Umbilical cord (tissue), 2 donors: ENCODE results near the gene IQSEC3. TPM values are rescaled to one million over a fixed set of nuclear protein-coding genes. Genes with fewer than 3 reads are reported as not detected.
A peak's percentile ranks its signal among the peaks of the same experiment; 100 is the strongest.

Experiments
- DNase-seq: peaks from one replicate; pipeline ENCODE4 v3.0.0-alpha.2; 2015; ENCODE audit warnings: low spot score
- total RNA-seq: library from RNA; depleted of rRNA; stranded (reverse); fragments of >200 nt; gene quantifications from one replicate; pipeline ENCODE4 v1.2.3, GENCODE V29; 2014; ENCODE audit warnings: low replicate concordance; ENCODE audit not compliant: insufficient read depth

Gene IQSEC3
- total RNA-seq, 1 donor from 2014 or later: 7.7 TPM

DNA sequence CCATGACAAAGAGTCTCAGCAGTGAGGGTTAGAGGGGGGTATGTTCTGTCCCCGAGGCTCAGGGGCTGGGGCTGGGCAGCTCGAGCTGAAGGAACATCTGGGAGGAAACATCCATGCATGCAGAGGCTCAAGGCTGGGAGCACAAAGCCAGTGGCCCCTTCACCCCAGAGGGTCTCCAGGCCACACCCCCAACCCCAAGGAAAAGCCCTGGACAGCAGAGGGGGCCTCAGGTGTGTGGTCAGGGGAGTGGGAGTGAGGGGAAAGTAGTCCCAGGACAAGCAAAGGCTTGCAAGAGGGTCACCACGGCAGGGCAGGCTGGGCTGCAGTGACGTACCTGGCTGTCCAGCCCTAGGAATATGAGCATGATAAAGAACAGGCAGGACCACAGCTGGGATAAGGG, 129.9 kb downstream of the IQSEC3 start:
- DNase-seq: no peak

DNA sequence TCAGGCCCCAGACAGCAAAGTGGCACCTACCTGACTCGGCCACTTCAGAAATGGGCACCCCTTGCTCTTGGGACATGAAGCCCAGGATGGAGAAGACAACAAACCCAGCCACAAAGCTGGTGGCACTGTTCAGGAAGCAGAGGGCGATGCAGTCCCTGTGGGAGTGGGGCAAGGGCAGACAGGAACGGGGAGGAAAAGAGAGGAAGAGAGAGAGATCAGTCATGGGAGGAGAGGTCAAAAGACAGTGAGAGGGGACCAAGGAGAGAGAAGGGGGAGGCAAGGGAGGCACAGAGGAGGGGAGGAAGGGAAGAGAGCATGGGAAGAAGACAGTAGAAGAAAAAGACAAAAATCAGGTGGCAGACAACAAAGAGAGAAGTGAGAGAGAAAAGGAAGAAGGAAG, 130.8 kb downstream of the IQSEC3 start:
- DNase-seq: no peak

DNA sequence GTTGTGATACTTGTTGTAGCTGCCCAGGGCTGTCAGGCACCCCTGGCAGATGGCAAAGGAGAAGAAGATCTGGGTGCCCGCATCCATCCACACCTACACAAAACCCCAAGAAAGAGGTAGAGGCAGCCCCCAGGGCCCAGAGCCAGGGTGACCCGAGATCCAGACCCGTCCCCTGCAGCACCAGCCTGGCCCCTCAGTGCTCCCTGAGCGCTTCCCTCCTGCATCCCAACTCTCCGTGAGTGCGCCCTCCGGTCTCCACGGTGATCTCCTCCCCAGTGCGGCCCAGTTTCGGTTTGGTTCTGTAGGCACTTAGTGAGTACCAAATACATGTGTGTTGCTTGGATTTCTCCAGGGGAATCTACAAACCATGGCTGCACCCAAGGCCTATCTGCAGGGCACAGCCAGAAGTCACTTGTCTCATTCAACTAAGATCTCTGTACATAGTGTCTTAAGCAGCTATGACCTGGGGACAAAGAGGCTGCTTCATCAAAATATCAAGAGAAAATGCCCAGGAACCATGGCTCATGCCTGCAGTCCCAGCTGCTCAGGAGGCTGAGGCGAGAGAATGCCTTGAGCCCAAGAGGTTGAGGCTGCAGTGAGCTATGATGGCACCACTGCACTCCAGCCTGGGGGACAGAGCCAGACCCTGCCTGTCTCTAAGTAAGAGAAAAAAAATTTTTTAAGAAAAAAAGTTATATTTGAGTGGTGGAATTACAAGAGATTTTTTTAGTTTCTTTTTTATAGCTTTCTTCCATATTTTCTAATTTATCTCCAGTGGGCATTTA, 131.5 kb downstream of the IQSEC3 start:
- DNase-seq: no peak

DNA sequence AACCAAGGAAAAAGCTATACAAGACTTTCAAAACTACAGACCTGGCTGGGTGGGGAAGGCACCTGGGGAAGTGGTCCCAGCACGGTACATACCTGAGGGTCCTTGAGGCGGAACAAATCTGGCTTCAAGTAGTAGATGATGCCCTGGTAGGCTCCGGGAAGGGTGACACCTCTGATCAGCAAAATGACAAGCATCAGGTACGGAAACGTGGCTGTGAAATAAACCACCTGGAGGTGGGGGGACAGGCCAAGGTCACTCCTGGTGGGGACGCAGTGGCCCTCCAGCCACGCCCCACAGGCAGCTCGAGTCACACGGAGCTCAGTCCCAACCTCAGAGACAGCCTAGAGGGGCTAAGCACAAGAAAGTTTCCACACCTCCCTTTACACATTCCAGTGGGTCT, 132.1 kb downstream of the IQSEC3 start:
- no peak for DNase-seq

DNA sequence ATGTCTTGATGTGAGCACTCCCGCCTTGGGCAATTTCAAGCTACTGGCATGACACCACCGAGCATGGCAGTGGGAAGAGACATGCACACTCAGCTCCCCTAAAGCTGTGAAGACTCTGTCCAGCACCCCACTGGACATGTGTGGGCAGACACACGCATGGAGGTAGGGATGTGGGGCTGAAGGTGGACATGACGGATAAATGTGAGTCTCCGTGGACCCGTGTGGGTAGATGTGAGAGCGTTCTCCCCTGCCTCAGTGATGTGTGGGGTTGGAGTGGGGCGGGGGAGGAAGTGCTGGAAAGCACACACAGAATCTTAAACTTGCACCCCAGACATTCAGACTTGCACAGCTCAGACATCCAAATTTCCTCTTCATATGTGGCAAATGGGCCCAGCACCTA, 134.8 kb downstream of the IQSEC3 start:
- no peak for DNase-seq

DNA sequence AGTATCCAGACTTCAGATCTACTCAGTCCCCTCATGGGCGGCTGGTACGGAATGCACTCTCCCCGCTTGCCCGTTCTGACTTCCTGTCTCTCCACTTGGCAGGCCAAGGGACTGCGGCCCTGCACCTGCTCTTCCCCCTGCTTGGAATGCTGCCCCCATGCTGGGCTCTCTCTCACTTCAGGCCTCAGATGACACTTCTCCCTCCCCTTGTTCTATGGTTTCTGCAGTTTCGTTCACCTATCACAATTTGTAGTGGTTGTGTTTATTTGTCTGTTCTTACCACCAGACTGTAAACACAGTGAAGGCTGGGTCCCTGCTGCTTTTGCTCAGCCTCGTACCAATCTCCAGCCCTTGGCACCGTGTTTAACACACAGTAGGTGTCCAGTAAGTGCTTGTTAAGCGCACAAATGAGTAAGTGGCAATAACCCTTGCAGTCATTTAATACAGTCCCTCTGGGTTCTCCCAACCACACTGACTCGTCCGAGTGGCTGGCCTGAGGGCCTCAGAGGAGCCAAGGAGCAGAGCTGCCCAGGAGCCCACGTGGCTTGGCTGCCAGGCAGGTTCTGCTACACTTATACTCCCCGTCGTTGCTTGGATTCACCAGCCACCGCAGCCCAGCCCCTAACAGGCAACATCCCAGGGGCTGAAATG, 135.6 kb downstream of the IQSEC3 start:
- DNase-seq: no peak

DNA sequence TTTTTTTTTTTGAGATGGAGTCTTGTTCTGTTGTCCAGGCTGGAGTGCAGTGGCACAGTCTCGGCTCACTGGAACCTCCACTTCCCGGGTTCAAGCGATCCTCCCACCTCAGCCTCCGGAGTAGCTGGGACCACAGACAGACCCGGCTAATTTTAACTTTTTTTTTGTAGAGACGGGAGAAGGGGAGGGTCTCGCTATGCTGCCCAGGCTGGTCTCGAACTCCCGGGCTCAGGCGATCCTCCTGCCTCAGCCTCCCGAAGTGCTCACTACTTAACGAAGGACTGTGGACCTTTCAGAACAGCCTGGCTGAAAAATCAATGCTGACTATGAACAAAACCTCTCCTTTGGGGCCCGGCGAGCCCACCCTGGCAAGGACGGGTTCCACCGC, 136.5 kb downstream of the IQSEC3 start:
- no peak for DNase-seq

DNA sequence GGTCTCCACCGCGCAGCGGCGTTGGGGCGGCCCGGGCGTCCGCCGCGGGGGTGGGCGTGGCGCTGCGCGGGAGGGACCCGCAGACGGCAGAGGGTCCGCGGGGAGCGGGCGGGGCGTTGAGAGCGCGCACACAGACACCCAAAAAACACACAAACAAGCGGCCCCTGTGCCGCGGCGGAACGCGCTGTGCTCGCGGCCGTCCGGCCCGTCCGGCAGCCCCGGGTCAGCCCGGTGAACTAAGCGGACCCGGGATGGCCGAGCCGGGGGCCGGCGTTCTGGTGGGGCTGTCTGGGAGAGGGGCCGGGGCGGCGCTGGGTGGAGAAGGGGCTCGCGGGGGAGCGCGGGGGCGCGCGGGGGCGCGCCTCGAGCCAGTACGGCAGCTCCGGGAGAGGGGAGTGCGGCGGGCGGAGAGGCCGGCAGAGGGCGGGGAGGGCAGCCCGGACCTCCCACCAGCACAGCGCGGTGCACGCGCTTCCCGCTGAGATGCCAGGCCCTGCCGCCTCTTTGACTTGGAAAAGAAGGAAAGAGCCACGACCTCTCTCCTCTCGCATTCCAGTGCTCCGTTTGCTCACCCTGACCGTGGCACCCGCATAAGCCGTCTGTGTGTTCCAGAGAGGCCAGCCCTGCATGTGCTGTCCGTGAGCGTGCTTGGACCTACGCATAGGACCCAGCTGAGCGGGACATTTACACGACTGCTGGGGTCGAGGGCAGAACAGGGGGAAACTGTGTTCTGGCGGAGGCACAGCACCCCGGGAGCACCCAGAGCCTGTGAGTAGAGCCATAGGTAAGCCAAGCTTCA, 137.1 kb downstream of the IQSEC3 start:
- DNase-seq: peak; percentile 29

DNA sequence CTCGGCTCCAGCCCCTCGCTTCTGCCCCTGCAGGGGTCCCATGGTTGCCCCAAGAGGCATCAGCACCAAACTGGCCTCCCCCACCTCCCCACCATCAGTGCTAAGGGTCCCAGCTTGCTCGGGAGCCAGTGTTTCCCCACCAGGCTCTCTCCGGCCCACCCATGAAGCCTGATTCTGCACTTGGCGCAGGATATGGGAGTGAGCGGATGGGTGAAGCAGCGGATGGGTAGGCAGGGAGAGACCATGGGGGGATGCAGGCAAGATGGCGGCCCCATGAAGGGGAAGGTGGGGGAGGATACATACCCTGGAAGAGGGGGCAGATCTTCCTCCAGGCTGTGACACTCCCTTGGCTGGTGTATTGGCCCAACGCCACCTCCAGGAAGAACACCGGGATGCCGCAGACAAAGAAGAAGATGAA, 137.7 kb downstream of the IQSEC3 start:
- DNase-seq: no peak

DNA sequence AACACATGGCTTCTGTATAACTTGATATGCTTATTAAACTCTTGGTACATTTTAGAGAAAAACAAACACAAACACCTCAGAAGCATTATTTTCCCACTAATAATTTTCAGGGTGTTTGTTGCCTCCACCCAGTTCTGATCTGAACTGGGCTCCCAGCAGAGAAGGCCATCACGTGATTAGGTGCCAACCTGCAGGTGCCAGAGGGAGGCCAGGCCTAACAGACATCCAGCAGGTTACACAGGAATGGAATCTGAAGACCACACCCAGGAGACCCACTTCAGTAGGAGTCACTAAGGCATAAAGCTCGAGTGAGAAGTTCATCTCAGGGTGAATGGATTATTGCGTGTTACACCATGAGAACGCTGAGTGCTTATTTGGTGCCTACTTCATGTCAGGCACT, 138.5 kb downstream of the IQSEC3 start:
- no peak for DNase-seq

DNA sequence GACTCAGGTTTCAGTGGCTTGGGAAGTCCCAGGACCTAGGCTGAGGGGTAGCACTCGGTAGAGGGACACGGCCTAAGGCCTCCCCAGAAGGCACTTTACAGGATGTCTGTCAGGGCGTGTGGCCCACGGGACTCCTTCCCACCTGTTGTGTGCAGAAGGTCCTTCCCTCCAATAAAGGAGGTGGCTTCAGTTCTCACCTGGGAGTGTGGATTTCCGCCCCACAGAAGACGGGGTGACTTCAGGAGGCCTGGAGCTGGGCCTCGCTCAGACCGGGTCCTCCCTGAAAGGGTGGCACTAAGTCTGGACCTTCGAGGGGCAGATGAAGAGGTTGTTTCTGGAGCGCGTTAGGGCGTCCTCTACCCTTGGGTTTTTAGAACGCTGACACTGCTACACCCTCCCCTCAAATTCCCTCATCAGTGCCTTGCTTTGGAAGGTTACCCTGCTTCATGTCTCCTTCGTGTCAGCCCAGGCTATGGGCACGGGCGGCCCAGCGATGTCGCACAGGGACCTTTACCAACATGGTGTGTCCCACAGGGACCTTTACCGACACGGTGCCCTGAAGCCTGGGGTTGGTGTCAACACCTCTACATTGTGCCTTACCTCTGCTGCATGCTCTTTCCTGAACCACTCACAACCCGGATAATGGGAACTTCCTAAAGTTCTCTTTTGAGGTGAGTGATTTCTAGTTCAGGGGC, 140.3 kb downstream of the IQSEC3 start:
- DNase-seq: no peak

DNA sequence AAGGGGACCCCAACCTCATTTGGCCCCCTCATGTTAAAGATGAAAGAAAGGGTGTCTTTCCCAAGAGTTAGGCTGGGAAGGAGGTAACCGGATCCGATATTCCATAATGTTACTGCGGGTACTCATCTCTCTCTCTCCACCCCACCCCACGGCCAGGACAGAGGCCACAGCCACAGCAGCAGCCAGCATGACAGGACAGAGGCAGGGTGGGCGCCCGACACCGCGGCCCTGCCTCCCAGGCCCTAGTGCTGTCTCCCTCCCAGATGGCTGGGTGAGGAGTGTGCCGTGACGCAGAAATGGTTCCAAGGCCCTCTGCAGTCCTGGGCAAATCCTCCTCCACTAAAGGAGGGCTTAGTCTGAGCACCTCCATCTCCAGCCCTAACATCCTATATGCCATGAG, 141.2 kb downstream of the IQSEC3 start:
- DNase-seq: no peak

DNA sequence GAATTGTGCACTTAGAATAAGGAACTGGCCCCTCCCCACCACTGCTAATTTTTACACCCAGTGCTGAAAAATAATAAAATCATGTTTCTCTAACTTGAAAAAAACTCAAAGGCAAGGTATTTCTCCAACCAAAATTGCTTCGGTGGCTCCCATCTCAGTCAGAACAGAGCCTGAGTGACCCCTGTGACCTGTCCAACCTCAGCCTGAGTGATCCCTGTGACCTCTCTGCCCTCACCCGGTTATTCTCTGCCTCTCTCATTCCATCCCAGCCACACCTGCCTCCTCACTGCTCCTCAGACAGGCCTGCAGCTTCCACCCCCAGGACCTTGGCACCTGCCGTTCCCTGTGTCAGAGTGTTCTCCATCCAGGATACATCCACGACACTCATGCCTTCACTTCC, 142.2 kb downstream of the IQSEC3 start:
- DNase-seq: no peak

DNA sequence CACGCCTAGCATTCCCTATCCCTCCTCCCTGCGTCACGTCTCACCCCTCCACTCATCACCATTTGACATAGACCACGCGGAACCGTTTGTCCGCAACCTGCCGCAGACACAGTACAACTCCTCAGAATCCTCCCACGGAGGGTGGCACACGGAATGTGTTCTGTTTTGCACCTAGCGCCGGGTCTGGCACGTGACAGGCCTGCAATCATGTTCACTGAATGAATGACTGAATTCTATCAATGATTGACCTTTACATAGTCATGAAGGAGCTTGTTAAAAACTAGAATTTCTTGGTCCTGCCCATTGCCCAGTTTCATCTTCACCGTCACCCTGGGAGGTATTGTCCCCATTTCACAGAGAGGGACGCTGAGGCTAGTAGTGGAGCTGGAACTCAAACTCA, 142.7 kb downstream of the IQSEC3 start:
- no peak for DNase-seq

DNA sequence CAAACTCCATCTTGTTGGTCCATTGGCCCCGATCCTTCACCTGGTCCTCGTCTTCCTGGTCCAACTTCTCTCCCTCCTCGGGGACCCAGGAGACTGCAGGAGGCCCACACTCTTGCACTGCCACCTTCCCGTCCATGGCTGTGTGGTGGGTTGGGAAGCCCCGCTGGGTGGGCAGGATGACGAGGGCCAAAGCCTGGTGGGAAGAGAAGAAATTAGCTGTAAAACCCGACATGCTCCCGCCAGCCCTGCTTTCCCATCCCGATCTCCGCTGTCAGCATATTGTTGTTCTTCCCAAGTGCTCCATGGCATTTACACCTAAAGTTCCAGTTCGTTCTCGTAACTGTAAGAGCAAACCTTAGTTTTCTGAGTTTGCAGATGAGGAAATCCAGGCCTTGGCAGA, 143.3 kb downstream of the IQSEC3 start:
- no peak for DNase-seq

DNA sequence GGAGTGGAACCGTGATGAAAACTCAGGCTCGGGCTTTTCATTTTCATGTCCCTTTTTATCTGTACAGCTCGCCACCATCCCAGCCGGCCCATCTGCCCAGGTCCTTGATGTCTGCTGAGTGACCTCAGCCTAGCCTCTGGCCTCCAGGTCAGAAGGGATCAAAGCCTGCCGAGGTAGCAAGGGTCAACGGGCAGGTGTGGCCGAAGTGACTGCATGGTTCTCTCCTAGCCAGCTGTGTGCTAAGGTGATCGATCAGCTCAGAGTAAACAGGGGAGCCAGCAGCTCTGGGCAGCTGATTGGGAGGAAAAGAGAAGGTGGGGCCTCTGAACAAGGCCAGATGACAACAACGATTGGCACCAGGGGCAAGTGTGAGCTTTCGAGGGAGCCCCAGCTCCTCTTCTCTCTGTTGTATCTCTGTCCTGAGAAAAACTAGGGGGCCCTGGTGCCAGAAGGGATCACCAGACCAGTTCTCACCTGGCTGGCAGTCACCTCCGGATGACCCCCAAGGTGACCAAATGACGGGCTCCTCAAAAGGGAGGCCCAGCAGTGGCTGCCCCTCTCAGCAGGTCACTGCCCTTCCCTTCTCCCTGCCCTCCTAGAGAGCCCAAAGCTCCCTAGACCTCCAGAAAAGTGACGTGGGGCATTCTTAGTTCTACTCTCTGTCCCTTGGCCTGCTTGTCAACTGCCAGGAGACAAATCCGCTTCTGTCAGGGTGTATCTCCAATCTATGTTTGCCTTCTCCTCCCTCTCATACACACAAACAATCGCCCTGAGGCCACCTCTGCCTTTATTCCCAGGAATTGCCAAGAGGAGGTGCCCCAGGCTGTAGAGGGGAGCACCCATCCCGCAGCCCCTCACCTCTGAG, 143.9 kb downstream of the IQSEC3 start:
- no peak for DNase-seq

DNA sequence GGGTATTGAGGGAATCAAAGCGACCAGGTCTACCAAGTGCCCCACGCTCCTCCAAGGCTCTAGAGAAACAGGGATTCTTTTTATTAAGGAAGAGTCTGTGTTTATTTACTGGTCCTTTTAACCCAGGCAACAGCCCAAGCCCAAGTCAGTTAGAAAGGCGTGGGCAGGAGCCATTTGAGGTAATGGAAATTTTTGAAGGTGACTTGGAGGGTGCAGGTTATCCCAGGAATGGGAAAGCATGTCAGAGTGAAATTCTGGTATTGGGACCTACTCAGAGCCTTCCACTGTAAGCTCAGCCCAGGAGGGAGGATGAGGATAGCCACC, 144.5 kb downstream of the IQSEC3 start:
- no peak for DNase-seq

DNA sequence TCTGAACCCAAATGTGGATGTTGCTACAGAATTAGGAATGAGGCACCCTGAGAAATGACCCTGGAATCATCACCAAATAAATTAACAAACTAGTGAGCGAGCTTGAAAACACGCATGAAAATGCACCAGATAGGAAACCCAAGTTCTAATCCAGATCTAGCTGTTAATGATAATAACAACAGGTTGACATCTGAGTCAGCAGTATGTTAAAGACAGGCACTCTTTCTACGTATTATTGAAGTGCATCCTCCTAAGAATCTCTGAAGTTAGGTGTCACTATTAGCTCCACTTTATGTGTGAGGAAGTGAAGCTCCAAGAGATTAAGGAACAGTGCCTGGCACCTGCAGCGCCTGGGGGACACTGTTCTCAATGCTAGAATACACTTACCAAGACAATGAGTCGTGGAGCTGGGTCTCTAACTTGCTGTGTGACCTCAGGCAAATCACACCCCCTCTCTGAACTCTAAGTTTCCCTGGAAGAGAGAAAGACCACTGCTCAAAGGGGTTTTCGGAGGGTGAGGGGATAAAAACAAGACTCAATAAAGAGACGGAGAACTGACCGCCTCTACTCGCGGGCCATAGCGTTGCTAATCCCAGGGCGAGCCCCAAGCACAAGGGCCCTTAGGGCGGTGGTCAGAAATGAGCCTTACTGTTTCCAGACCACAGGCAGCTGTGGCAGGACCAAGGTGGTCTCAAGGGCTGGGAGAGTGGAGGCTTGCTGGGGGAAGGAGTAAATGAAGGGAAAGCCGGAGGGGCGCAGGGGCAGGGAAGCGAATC, 145.3 kb downstream of the IQSEC3 start:
- no peak for DNase-seq

DNA sequence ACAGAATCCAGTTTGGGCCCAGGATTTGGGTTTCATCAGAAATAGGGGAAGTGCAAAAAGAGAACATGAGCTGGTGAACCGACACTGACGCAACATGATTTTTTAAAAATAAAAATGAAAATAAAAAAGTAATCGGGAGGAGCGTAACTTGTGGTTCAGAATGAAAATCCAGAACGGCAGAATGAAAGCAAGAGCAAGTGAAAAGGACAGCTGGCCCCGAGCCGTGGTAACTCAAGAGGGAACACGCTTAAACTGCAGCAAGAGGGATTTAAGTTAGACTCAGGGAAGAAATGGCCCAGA, 145.8 kb downstream of the IQSEC3 start:
- no peak for DNase-seq

DNA sequence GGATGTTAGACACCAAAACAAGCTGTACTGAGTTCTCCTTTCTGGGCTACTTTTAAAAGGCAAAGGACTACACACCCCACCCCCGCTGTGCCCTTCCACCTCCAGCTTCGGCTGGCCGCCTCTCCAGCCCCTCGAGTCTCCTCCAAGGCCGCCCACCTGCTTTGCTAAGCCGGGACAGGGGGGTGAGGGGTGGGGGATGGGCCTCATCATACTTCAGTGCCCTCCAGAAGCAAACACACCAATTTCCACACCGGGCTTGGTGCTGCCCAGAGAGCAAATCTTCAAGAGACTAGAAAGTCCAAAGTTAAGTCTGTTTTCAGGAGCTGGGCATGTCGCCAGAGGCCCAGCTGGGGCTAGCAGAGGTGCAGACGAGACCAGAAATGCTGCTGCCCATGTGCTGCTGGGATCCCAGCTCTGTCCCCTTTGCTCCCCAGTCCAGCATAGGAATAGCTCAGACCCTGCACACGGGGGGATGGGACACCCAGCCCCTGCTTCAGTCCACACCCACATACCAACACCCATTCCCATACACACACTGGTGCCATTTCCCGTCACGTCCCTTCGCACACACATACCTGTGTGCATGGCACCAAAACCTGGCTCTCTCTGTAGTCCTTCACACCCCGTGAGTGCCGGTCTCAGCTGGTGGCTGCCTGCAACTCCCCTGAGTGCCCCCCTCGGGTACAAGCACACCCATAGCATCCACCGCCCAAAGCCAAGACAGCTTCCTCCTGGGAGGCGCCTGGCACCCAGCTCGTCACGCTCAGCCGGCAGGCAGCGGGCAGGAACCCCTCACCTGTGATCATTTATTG, 146.4 kb downstream of the IQSEC3 start:
- DNase-seq: peak; percentile 22
